ENCODE results near the gene ABCF1.
A peak's percentile ranks its signal among the peaks of the same experiment; 100 is the strongest.
"Not testable (repeated sequence)": the region's sequence is repeated elsewhere in the genome, so short reads cannot be mapped to it uniquely, and the experiment has no call there.

ABCF1 gene

DNA sequence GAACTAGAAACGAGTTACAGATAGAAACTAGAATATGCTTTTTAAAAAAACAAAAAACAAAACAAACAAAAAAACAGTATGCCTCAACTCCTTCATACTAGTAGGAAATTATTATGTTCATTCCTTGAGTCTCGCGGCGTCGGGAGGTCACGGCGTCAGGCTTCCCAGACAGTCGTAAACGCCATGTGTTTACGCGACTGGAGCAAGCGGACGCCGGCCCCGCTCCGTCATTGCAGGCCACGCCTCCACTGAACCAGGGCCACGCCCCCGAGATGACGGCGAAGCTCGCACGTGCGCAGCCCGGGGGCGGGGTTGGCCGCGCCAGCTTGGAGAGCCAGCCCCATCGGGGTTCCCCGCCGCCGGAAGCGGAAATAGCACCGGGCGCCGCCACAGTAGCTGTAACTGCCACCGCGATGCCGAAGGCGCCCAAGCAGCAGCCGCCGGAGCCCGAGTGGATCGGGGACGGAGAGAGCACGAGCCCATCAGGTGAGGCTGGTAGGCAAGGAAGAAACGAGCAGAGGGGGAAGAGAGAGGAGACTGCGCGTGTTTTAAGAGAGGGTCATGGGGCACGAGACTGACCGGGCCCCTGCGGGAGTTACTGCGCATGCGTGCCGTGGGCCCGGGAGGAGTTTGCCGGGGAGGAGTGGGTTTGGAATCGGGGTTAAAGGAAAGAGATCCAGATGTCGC lies at the start of gene ABCF1:
Gene ABCF1 (plus strand): TSS at position 368 of the 687 bp plus-strand sequence. CDS start 46 bp downstream, at position 414.
- peak within 1 kb of the TSS; percentile 73 to 84 for H3K4me3 ChIP-seq (ENCODE audit: low read depth in 1 of 2, low read length in 2 of 2)
- H3K9ac ChIP-seq (ENCODE audit: low read depth, low read length) = peak within 1 kb of the TSS; percentile 81
- peaks cover 44% of the 10 kb centered on the region for H4K20me1 ChIP-seq (ENCODE audit: insufficient read depth, low read length)
- peak within 1 kb of the TSS; percentile 95 for H3K4me2 ChIP-seq (ENCODE audit: insufficient read depth, low read length)
- H3K36me3 ChIP-seq (ENCODE audit: insufficient read depth, low read length) = peaks cover 26% of the 10 kb centered on the region
- no peaks in the 10 kb centered on the region for H3K27me3 ChIP-seq (ENCODE audit: insufficient read depth, low read length, poor library complexity)
- no peaks in the 10 kb centered on the region for H3K9me3 ChIP-seq (ENCODE audit: insufficient read depth, low read length, severe bottlenecking)
- peaks cover 54% of the 10 kb centered on the region for H3K79me2 ChIP-seq (ENCODE audit: insufficient read depth, low read length)
- ATAC-seq (ENCODE audit: insufficient read depth, low read depth) (peak; percentile 93), DNase-seq (peak; percentile 99)
- peak within 1 kb of the TSS; percentile 98 for H3K27ac ChIP-seq (ENCODE audit: low read length)
- peaks cover 50% of the 10 kb centered on the region for H3K4me1 ChIP-seq (ENCODE audit: insufficient read depth, low read length)
- TF ChIP-seq, protein P1, sequence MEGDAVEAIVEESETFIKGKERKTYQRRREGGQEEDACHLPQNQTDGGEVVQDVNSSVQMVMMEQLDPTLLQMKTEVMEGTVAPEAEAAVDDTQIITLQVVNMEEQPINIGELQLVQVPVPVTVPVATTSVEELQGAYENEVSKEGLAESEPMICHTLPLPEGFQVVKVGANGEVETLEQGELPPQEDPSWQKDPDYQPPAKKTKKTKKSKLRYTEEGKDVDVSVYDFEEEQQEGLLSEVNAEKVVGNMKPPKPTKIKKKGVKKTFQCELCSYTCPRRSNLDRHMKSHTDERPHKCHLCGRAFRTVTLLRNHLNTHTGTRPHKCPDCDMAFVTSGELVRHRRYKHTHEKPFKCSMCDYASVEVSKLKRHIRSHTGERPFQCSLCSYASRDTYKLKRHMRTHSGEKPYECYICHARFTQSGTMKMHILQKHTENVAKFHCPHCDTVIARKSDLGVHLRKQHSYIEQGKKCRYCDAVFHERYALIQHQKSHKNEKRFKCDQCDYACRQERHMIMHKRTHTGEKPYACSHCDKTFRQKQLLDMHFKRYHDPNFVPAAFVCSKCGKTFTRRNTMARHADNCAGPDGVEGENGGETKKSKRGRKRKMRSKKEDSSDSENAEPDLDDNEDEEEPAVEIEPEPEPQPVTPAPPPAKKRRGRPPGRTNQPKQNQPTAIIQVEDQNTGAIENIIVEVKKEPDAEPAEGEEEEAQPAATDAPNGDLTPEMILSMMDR (IDR thresholded peaks at IDR 0.05; ENCODE audit: borderline replicate concordance, extremely low read depth, low read length, poor library complexity, severe bottlenecking) = no peak
- TF ChIP-seq EZH2 (IDR thresholded peaks at IDR 0.05; ENCODE audit: borderline replicate concordance, low read depth, low read length, severe bottlenecking) = no peak
- H2AFZ ChIP-seq (ENCODE audit: low read depth, low read length) = peak within 1 kb of the TSS; percentile 93

GRCh38 chr6:30521952-30522351 lies 49.3 kb upstream of the ABCF1 start:
- H3K9ac ChIP-seq (ENCODE audit: low read depth, low read length); H2AFZ ChIP-seq (ENCODE audit: low read depth, low read length); H3K27me3 ChIP-seq (ENCODE audit: insufficient read depth, low read length, poor library complexity); H3K4me2 ChIP-seq (ENCODE audit: insufficient read depth, low read length); DNase-seq; H3K9me3 ChIP-seq (ENCODE audit: insufficient read depth, low read length, severe bottlenecking); H3K4me3 ChIP-seq (ENCODE audit: low read depth in 1 of 2, low read length in 2 of 2); H3K4me1 ChIP-seq (ENCODE audit: insufficient read depth, low read length); H3K27ac ChIP-seq (ENCODE audit: low read length); H3K79me2 ChIP-seq (ENCODE audit: insufficient read depth, low read length); H4K20me1 ChIP-seq (ENCODE audit: insufficient read depth, low read length); H3K36me3 ChIP-seq (ENCODE audit: insufficient read depth, low read length); ATAC-seq (ENCODE audit: insufficient read depth, low read depth): not testable (repeated sequence)

GRCh38 chr6:30526444-30526843 lies 44.8 kb upstream of the ABCF1 start:
- not testable (repeated sequence) for H3K27ac ChIP-seq (ENCODE audit: low read length); H3K36me3 ChIP-seq (ENCODE audit: insufficient read depth, low read length); H3K4me3 ChIP-seq (ENCODE audit: low read depth in 1 of 2, low read length in 2 of 2)

GRCh38 chr6:30529349-30529875 lies 41.8 kb upstream of the ABCF1 start:
- ATAC-seq (ENCODE audit: insufficient read depth, low read depth); H3K4me3 ChIP-seq (ENCODE audit: low read depth in 1 of 2, low read length in 2 of 2); H4K20me1 ChIP-seq (ENCODE audit: insufficient read depth, low read length); H3K4me1 ChIP-seq (ENCODE audit: insufficient read depth, low read length); DNase-seq; H3K27ac ChIP-seq (ENCODE audit: low read length); H3K79me2 ChIP-seq (ENCODE audit: insufficient read depth, low read length); H2AFZ ChIP-seq (ENCODE audit: low read depth, low read length); H3K36me3 ChIP-seq (ENCODE audit: insufficient read depth, low read length); H3K9ac ChIP-seq (ENCODE audit: low read depth, low read length); H3K9me3 ChIP-seq (ENCODE audit: insufficient read depth, low read length, severe bottlenecking); H3K4me2 ChIP-seq (ENCODE audit: insufficient read depth, low read length); H3K27me3 ChIP-seq (ENCODE audit: insufficient read depth, low read length, poor library complexity): not testable (repeated sequence)

More at GRCh38 chr6:30526444-30526843, 44.8 kb upstream of the ABCF1 start:
- H3K9me3 ChIP-seq (ENCODE audit: insufficient read depth, low read length, severe bottlenecking); ATAC-seq (ENCODE audit: insufficient read depth, low read depth); DNase-seq; H3K27me3 ChIP-seq (ENCODE audit: insufficient read depth, low read length, poor library complexity); H4K20me1 ChIP-seq (ENCODE audit: insufficient read depth, low read length); H2AFZ ChIP-seq (ENCODE audit: low read depth, low read length); H3K79me2 ChIP-seq (ENCODE audit: insufficient read depth, low read length); H3K9ac ChIP-seq (ENCODE audit: low read depth, low read length); H3K4me1 ChIP-seq (ENCODE audit: insufficient read depth, low read length); H3K4me2 ChIP-seq (ENCODE audit: insufficient read depth, low read length): not testable (repeated sequence)

GRCh38 chr6:30530014-30530413 lies 41.2 kb upstream of the ABCF1 start:
- DNase-seq (no peak), ATAC-seq (ENCODE audit: insufficient read depth, low read depth) (no peak)
- H3K27ac ChIP-seq (ENCODE audit: low read length) = no peak overlapping the region
- no peaks in the 10 kb centered on the region for H3K36me3 ChIP-seq (ENCODE audit: insufficient read depth, low read length)
- H3K9ac ChIP-seq (ENCODE audit: low read depth, low read length) = no peak overlapping the region
- no peaks in the 10 kb centered on the region for H3K27me3 ChIP-seq (ENCODE audit: insufficient read depth, low read length, poor library complexity)
- TF ChIP-seq, protein P1 (IDR thresholded peaks at IDR 0.05; ENCODE audit: borderline replicate concordance, extremely low read depth, low read length, poor library complexity, severe bottlenecking) = no peak
- TF ChIP-seq EZH2 (IDR thresholded peaks at IDR 0.05; ENCODE audit: borderline replicate concordance, low read depth, low read length, severe bottlenecking) = no peak
- peaks cover 8% of the 10 kb centered on the region for H3K4me1 ChIP-seq (ENCODE audit: insufficient read depth, low read length)
- H3K4me2 ChIP-seq (ENCODE audit: insufficient read depth, low read length) = no peak overlapping the region
- H3K4me3 ChIP-seq (ENCODE audit: low read depth in 1 of 2, low read length in 2 of 2) = no peak overlapping the region
- no peaks in the 10 kb centered on the region for H3K79me2 ChIP-seq (ENCODE audit: insufficient read depth, low read length)
- H2AFZ ChIP-seq (ENCODE audit: low read depth, low read length) = no peak overlapping the region
- H3K9me3 ChIP-seq (ENCODE audit: insufficient read depth, low read length, severe bottlenecking) = no peaks in the 10 kb centered on the region
- H4K20me1 ChIP-seq (ENCODE audit: insufficient read depth, low read length) = no peaks in the 10 kb centered on the region

Measured in DND-41 (cell line).